GM11168 (cell line): Measurements from ENCODE around the gene CISH.

ENCODE experiments used
- in situ Hi-C: fragments of 300-500 bp; cut with MboI; formaldehyde crosslinking; loops from one replicate; pipeline ENCODE4 v1.12.0; 2022; ENCODE audit warnings: low sequenced_read_pairs; ENCODE audit not compliant: unreplicated experiment

Gene CISH, protein sequence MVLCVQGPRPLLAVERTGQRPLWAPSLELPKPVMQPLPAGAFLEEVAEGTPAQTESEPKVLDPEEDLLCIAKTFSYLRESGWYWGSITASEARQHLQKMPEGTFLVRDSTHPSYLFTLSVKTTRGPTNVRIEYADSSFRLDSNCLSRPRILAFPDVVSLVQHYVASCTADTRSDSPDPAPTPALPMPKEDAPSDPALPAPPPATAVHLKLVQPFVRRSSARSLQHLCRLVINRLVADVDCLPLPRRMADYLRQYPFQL

GRCh38 chr3:50611464-50612233, at the start of gene CISH:
Gene CISH (minus strand): TSS chr3:50611774. CDS start chr3:50611650, 124 bp downstream.
- in situ Hi-C loops = loop anchor here (5.0 kb wide), 1 partner anchor 34 kb away; no protein-coding TSS in a partner anchor

GRCh38 chr3:50660386-50660785, 48.8 kb upstream of the CISH start:
- in situ Hi-C loops = no loop called here

- in situ Hi-C loops = no loop called here
Observed at GRCh38 chr3:50658831-50659230, 47.3 kb upstream of the CISH start.

- in situ Hi-C loops = no loop called here
Observed at GRCh38 chr3:50658416-50658815, 46.8 kb upstream of the CISH start.

- in situ Hi-C loops = no loop called here
Observed at GRCh38 chr3:50657816-50658215, 46.2 kb upstream of the CISH start.

DNA sequence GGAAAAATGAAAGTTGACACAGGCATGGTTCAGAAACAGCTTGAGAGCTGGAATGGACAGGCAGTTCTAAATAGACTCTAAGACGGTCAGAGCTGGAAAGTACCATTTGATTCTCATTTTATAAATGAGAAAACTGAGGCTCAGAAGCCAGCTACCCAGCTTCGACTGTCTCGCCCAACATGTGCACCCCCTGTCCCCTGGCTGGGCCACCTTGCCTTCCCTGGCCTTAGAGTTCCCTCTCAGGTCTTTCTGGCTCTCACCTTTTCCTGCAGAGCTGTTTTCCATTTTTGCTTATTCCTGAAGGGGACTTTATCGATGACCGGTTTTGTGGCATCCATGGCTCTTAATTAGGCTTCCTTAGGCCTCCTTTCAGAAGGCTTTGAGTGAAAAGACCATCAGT, 45.8 kb upstream of the CISH start:
- in situ Hi-C loops = no loop called here

- in situ Hi-C loops = no loop called here
Observed at GRCh38 chr3:50656417-50657195, 45.0 kb upstream of the CISH start.

DNA sequence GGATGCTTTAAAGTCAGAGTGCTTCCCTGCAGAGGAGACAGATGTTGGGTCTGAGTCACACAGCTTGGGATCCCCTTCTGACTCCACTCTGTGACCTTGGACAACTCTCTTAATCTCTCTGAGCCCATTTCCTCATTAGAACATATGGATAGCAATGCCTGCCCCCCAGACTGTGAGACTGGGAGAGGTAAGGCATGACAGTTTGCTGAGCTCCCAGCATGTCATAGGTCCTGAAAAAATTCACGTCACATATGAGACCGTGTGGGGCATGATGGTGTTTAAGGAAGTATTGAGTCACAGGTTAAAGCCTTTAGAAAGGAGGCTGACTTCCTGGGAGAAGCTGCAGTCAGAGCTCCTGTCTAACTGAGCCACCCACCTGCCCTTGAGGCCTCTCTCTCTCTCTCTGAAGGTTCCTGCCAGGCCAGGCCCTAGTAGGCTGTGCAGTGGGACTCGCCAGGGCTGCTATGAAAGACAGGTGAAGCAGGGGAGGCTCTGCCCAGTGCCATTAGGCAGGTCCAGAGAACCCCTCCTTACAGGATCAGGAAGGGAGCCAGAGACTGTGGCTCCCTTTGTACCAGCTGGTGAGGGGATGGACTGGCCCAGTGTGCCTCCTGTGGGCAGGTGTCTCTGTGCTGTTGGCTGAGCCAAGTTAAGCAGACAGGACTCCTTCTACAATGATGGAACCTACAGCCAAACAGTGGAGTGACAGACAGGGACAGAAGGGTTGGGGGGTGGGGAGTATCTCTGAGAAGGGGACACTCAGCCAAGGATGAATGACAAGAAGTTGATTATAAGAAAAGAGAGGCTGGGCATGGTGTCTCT, 43.6 kb upstream of the CISH start:
- in situ Hi-C loops = no loop called here

GRCh38 chr3:50653937-50654595, 42.5 kb upstream of the CISH start:
- in situ Hi-C loops = no loop called here

DNA sequence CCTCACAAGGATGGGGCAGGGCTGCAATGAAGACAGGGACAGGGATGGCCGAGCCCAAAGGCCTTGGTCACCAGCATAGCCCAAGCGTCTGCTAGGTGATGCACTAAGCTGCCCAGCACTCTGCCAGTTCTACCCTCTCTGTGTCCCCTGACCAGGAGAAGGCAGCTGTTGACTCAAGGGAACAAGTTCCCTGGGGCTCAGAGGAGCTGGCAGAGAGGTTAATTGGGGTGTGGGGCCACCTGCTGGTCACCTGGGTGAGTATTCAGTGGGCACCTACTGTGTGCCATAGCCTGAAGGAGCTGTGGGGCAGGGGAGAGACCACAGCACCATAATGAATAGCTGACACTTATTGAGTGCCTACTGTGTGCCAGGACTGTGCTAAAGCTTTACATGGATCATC, 41.1 kb upstream of the CISH start:
- in situ Hi-C loops = no loop called here

- in situ Hi-C loops = no loop called here
Observed at GRCh38 chr3:50651920-50652529, 40.5 kb upstream of the CISH start.

DNA sequence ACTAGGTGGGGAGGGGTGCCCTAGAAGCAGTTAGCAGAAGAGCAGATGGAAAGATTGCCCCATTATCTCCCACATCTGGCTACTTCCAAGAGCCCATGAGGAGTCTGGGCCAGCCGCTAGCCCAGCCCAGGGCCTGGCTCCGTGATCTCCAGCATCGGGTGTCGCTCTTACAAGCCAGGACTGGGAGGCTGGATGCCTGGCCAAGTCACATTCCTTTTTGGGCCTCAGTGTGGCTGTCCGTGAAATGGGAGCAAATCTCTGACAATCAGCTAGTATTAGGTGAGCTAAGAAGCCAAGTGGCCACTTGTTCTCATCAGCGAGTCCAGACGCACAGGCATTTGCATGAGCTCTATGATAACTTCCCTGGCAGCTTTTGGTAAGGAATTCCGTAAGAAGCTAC, 39.9 kb upstream of the CISH start:
- in situ Hi-C loops = no loop called here

DNA sequence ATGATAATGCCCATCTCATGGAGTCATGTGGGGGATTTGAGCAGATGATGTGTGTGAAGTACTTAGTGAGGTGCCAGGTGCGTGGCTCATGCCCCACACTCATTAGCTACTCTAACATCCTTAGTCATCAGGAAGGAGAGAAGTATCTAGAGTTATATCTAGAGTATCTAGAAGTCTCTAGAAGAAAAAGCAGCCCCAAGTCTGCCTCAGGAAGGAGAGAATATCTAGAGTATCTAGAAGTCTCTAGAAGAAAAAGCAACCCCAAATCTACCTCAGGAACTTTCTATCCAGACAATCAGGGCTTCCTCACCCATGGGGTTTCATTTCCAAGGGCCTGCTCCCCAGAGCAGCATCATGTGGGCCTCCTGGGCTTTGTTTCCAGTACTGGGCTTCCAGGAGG, 38.4 kb upstream of the CISH start:
- in situ Hi-C loops = no loop called here

DNA sequence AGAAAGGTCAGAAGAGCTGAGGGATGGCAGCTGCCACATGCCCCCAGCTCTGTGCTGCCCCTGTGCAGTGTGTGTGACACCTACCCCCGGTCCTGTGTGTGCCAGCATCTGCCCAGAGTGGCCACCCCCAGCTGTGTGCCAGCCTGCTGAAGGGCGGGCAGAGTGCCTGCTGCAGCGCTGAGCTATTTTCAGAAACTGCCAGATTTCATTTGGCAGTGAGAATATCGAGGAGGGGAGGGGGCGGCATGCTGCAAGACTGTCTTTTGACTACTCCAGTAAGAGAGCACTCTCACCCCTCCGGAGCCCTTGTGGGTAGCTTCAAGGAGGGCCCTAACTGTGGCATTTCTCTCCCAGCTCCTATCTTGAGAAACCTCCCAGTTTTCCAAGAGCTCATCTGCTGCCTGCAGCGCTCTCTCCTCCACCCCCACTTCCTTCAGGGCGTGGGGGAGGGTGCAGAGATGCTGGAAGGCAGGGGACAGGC, 37.9 kb upstream of the CISH start:
- in situ Hi-C loops = no loop called here

- in situ Hi-C loops = no loop called here
Observed at GRCh38 chr3:50648944-50649343, 37.4 kb upstream of the CISH start.

DNA sequence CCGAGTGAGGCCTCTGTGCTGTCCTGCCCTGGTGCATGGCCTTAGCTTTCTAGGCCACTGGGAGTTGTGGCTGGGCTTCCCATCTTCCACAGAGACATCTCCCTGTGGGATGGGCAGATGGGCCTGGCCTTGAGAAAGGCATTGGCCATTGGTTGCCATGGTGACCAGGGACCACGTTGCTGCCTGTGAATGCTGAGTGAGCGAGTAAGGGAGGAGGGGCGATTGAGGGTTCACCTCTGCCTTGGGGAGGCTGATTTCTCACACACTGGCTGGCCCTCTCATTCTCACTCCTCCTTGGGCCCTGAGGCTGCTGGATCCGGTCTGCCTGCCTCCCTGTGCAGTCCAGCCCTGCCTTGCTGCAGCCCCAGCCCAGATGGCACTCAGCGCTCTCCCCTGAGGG, 36.7 kb upstream of the CISH start:
- in situ Hi-C loops = no loop called here

- in situ Hi-C loops = no loop called here
Observed at GRCh38 chr3:50645378-50645777, 33.8 kb upstream of the CISH start.

- in situ Hi-C loops = no loop called here
Observed at GRCh38 chr3:50644561-50644960, 33.0 kb upstream of the CISH start.

- in situ Hi-C loops = no loop called here
Observed at GRCh38 chr3:50642382-50642781, 30.8 kb upstream of the CISH start.
